ENCODE measurements around the gene EHBP1L1. TPM values are rescaled to one million over a fixed set of nuclear protein-coding genes. Genes with fewer than 3 reads are reported as not detected.

The EHBP1L1 gene
- polyA plus RNA-seq (2014; cell fraction: cytosol; rRNA removed): 4.4 and 10.3 TPM in 2 replicates
- polyA plus RNA-seq (2014; cell fraction: nucleus; rRNA removed): 6.3 and 10.7 TPM in 2 replicates

GRCh38 chr11:65575568-65576231, at the start of gene EHBP1L1:
EHBP1L1 (plus strand) TSS chr11:65576053; CDS start chr11:65576303, 250 bp downstream.
- DNase-seq (ENCODE audit: low spot score): no peak

DNA sequence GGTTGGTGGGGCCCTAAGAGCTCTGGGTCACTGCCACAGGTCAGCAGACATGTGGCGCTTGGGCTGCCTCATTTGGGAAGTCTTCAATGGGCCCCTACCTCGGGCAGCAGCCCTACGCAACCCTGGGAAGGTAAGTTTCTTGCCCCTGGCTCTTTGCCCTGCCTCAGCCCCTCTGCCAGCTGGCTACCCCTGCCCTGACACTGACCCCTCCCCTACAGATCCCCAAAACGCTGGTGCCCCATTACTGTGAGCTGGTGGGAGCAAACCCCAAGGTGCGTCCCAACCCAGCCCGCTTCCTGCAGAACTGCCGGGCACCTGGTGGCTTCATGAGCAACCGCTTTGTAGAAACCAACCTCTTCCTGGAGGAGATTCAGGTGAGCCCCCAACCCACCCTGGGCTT, 49.1 kb upstream of the EHBP1L1 start:
- no peak for DNase-seq (ENCODE audit: low spot score)

GRCh38 chr11:65528819-65529350, 47.0 kb upstream of the EHBP1L1 start:
- no peak for DNase-seq (ENCODE audit: low spot score)

DNA sequence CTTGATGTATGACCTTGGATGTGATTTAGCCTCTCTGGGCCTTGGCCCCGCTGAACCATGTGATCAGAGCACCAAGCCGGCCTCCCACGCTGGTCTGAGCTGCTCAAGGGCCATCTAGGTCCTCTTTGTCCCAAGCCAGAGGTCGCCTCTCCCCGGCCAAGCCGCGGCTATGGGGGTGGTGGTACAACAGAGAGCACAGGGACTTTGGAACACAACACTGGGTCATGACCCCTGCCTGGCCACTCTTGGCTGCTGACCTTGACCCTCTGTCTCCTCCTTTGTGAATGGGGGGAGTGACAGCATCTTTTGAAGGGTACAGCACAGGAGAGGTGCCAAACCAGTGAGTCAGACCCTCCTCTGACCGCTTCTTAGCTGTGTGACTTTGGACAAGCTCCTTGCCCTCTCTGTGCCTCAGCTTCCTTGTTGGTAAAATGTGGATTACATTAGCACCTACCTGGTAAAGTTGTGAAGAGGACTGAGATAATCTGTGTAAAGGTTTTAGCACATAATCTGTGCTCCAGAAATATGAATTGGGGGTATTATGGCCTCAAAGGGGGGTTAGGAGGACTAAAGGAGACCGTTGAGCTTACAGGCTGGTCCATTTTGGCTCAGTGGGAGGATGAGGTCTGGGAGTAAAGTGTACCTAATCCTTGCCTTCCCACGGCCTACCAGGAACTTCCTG, 46.2 kb upstream of the EHBP1L1 start:
- DNase-seq (ENCODE audit: low spot score): no peak

GRCh38 chr11:65530157-65530496, 45.7 kb upstream of the EHBP1L1 start:
- DNase-seq (ENCODE audit: low spot score): no peak

GRCh38 chr11:65532388-65533064, 43.3 kb upstream of the EHBP1L1 start:
- DNase-seq (ENCODE audit: low spot score): no peak

DNA sequence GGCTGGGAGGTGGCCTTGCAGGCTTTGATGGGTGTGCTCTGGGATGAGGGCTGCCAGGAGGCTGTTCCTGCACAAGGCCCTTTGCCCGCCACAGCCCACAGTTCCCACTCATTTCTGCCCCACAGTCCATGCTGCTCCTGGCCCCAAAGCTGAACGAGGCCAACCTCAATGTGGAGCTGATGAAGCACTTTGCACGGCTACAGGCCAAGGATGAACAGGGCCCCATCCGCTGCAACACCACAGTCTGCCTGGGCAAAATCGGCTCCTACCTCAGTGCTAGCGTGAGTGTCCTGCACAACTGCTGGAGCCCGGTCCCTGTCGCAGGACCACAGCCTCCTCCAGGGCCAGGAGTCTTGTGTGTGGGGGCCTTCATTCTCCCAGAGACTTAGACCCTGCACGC, 40.8 kb upstream of the EHBP1L1 start:
- no peak for DNase-seq (ENCODE audit: low spot score)

DNA sequence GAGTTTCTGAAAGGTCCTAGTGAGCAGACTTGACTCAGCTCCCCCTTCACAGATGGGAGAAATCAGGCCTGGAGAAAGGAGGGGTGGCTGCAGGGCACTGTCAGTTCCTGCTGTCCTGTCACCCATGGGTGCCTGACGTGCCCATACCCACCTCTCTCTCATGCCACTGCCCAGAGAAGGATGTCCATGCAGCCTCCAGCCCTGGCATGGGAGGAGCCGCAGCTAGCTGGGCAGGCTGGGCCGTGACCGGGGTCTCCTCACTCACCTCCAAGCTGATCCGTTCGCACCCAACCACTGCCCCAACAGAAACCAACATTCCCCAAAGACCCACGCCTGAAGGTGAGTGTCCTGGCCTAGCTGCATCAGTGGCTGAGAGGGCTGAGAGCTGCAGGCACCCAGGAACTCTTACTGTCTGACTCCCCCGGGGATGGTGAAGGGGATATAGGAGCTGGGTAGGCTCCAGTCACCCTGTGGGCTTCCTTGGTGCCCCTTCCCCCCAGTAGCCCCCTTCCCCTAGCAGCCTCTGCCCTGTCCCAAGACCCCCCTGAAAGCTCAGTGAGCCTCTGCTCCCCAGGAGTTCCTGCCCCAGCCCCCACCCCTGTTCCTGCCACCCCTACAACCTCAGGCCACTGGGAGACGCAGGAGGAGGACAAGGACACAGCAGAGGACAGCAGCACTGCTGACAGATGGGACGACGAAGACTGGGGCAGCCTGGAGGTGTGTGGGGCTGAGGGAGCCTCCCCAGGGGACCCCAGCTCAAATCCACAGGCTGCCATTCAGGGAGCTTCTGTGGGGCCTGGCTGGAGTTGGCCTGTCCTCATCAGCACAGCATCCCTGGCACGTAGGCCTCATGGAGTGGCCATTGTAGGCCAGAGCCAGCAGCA, 39.2 kb upstream of the EHBP1L1 start:
- no peak for DNase-seq (ENCODE audit: low spot score)

DNA sequence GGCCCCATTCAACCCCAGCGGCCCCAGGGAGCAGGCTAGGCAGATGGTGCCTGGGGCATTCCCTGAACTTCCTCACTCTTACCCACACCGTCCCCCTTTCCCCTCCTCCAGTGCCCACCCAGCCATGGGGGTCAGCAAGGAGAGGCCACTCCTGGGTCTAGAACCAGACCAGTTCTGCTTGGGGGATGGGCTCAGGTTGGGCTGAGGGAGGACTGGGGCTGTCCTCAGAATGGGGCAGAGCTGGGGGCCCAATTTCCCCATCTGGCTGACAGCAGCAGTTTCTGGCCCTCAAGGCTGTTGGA, 38.6 kb upstream of the EHBP1L1 start:
- no peak for DNase-seq (ENCODE audit: low spot score)

DNA sequence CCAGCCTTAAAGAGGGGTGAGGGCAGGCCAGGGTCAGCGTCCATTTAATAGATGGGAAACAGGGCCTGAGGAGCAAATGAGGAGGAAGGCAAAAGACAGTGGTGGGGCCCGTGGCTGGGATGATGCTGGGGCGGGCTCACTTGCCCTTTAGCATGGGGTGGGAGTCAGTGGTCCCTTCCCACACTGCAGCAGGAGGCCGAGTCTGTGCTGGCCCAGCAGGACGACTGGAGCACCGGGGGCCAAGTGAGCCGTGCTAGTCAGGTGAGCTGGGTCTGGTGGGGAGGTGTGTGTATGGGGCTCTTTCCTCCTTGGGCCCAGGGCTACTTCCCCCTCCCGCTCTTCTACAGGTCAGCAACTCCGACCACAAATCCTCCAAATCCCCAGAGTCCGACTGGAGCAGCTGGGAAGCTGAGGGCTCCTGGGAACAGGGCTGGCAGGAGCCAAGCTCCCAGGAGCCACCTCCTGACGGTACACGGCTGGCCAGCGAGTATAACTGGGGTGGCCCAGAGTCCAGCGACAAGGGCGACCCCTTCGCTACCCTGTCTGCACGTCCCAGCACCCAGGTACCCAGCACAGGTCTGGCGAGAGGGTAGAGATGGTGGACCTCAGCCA, 38.1 kb upstream of the EHBP1L1 start:
- DNase-seq (ENCODE audit: low spot score): no peak

DNA sequence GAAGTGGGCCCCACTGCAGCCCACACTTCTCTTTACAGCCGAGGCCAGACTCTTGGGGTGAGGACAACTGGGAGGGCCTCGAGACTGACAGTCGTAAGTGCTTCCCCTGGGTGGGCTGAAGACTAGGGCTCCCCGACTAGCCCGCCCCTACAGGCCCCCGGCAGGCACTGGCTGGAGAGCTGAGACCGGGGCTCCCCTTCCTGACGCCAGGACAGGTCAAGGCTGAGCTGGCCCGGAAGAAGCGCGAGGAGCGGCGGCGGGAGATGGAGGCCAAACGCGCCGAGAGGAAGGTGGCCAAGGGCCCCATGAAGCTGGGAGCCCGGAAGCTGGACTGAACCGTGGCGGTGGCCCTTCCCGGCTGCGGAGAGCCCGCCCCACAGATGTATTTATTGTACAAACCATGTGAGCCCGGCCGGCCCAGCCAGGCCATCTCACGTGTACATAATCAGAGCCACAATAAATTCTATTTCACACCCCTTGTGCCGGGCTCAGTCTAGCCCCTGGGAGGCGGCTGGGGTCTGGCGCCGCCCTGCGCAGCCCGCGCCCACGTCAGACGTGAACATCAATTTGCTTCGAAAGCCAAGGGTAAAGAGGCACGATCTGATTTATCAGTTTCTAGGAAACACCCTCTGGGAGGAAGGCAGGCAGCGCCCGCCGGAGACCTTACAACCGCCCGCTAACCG, 37.5 kb upstream of the EHBP1L1 start:
- DNase-seq (ENCODE audit: low spot score): no peak

DNA sequence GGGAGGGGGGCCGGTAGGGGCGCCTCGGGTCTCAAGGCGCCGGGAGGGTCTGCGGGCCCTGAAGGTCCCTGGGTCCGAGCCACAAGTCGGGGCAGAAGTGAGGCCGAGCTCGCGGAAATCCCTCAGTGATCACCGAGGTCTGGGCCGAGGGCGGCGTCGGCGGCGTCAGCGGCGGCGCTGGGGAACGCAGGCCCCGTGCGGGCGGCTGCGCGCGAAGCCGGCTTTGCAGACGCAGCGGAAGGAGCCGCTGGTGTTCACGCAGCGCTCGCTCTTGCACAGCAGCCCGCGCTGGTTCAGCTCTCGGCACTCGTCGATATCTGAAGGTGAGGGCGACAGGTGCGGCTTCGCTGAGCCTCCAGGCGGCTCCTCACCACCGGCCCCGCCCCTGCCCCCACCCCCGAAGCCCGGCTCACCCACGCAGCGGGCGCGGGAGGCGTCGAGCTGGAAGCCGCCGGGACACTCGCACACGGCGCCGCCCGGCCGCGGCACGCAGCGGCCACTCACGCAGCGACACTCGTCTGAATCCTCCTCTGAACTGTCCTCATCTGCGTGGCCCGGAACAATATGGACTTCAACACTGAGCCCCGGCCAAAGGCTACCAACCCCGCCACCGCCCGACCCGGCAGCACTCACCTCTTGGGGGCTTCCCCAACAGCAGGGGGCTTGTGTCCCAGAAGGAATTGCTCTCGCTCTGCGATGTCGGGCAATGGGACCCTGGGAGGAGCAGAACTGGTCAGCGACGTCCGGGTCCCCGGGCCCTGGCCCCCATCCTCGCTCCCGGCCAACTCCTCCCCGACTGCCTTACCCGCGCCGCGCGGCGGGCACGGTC, 36.7 kb upstream of the EHBP1L1 start:
- no peak for DNase-seq (ENCODE audit: low spot score)

DNA sequence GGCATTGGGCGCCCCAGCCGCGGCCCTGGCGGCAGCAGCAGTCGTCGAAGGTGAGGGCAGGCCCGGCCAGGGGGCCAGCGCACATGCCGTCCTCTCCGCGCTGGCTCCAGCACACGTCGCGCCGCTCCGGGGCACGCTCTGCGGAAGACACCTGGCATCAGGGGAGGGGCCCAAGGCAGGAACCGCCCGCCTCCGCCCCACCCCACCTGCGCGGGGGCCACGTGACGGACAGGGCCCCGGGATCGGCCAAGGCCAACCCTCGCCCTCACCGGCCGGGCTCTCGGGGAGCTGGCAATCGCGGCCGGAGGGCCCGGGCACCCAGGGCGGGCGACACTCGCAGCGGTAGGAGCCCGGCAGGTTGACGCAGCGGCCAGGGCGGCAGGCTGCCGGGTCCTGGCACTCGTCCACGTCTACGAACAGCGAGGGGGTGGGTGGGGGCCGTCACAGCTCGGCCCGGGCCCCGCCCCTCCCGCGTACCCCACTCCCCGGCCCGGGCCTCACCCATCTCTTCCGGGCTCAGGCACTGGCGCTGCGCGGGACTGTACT, 36.0 kb upstream of the EHBP1L1 start:
- DNase-seq (ENCODE audit: low spot score): no peak

DNA sequence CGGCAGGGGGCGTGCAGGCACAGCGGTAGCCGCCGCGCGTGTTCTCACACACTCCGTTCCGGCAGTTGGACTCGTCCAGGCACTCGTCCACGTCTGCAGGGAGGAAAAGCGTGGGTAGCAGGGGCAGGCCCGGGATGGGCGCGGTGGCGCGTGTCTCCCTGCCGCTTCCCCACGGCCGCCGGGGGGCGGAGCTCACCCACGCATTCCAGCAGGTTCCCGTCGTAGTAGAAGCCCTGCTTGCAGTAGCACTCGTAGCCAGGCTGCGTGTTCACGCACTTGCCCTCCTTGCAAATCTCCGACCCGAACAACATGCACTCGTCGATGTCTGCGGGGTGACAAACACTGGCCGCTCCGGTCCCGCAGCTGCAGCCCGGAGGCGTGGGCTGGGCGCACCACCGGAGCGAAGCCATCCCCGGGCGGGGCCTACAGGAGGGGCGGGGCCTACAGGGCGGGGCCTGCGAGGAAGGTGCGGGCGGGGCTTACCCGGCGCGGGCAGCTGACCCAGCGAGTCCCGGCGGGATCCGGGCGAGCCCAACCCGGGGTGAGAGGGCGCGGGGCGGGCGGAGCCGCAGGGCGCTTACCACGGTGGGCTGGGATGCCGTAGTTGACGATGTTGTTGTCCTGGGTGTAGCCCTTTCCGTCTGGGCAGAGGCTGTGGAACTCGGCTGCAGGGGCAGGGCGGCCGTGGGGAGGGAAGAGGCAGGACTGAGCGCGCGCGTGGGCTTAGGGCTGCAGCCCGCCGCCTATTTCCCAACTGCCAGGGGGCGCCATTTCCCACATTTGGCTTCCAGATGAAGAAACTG, 35.4 kb upstream of the EHBP1L1 start:
- DNase-seq (ENCODE audit: low spot score): peak; percentile 80

GRCh38 chr11:65541093-65541982, 34.5 kb upstream of the EHBP1L1 start:
- DNase-seq (ENCODE audit: low spot score): no peak

- DNase-seq (ENCODE audit: low spot score): no peak
Measured at GRCh38 chr11:65542738-65543390, 33.0 kb upstream of the EHBP1L1 start.

GRCh38 chr11:65545853-65546216, 30.0 kb upstream of the EHBP1L1 start:
- DNase-seq (ENCODE audit: low spot score): no peak

Measured in SK-N-DZ (cell line).